SK-N-SH (cell line): ENCODE data around the gene RAB25. TPM values are rescaled to one million over a fixed set of nuclear protein-coding genes. Genes with fewer than 3 reads are reported as not detected.

Experiments used
- CHD2 ChIP-seq: fragments of 150-350 bp; IDR thresholded peaks from 2 replicates; pipeline ENCODE4 v1.6.1; 2018; ENCODE audit warnings: low read length; ENCODE audit not compliant: partially characterized antibody
- ELF1 ChIP-seq: IDR thresholded peaks from 2 replicates; pipeline ENCODE4 v1.4.0; 2012
- EP300 ChIP-seq, 2 experiments: IDR thresholded peaks; 2 replicates each; pipeline versions ENCODE4 v1.4.0 to v1.6.1; 2012; ENCODE audit warnings: borderline replicate concordance in 1 of 2, low read depth in 1 of 2, low read length in 1 of 2
- FOSL2 ChIP-seq: IDR thresholded peaks from 2 replicates; pipeline ENCODE4 v1.4.0; 2012; ENCODE audit warnings: low read depth, mild to moderate bottlenecking, moderate library complexity, borderline replicate concordance
- JUND ChIP-seq: IDR thresholded peaks from 2 replicates; pipeline ENCODE4 v1.4.0; 2012
- MXI1 ChIP-seq: IDR thresholded peaks from 2 replicates; pipeline ENCODE4 v1.6.1; 2012; ENCODE audit warnings: mild to moderate bottlenecking, low read depth, low read length, improper control_type of control experiment
- NFIC ChIP-seq: IDR thresholded peaks from 2 replicates; pipeline ENCODE4 v1.4.0; 2012; ENCODE audit warnings: borderline replicate concordance
- RAD21 ChIP-seq: IDR thresholded peaks from 2 replicates; pipeline ENCODE4 v1.6.1; 2012; ENCODE audit warnings: mild to moderate bottlenecking, low read length
- RCOR1 ChIP-seq: fragments of 150-350 bp; IDR thresholded peaks from 2 replicates; pipeline ENCODE4 v1.6.1; 2017; ENCODE audit warnings: antibody characterized with exemption, low read length
- RXRA ChIP-seq: IDR thresholded peaks from 2 replicates; pipeline ENCODE4 v1.4.0; 2012; ENCODE audit warnings: low read depth, mild to moderate bottlenecking, borderline replicate concordance
- TCF12 ChIP-seq: IDR thresholded peaks from 2 replicates; pipeline ENCODE4 v1.4.0; 2012
- TEAD4 ChIP-seq: IDR thresholded peaks from 2 replicates; pipeline ENCODE4 v1.4.0; 2012; ENCODE audit warnings: mild to moderate bottlenecking, borderline replicate concordance; ENCODE audit not compliant: insufficient read depth
- YY1 ChIP-seq: IDR thresholded peaks from 2 replicates; pipeline ENCODE4 v1.4.0; 2012; ENCODE audit warnings: low read depth, mild to moderate bottlenecking
- polyA plus RNA-seq, 3 experiments: library from polyadenylated mRNA; depleted of rRNA; stranded (reverse); fragments of >200 nt; gene quantifications; 2 replicates each; pipeline ENCODE4 v1.2.3, GENCODE V29; 2012
- TF ChIP-seq, protein P1 (sequence below): IDR thresholded peaks from 2 replicates; pipeline ENCODE4 v1.4.0; 2012; ENCODE audit warnings: low read depth, borderline replicate concordance
- TF ChIP-seq, protein P2 (sequence below): IDR thresholded peaks from 2 replicates; pipeline ENCODE4 v1.6.1; 2012; ENCODE audit warnings: mild to moderate bottlenecking, low read depth, low read length, moderate library complexity
- TF ChIP-seq, protein P3 (sequence below): fragments of 150-350 bp; IDR thresholded peaks from 2 replicates; pipeline ENCODE4 v1.6.1; 2016; ENCODE audit warnings: mild to moderate bottlenecking, low read depth, low read length
- TF ChIP-seq, protein P4 (sequence below): IDR thresholded peaks from 2 replicates; pipeline ENCODE4; 2012

RAB25 gene
- polyA plus RNA-seq, 1 of the 3 experiments (the other 2 are of a cell fraction) = not detected

DNA sequence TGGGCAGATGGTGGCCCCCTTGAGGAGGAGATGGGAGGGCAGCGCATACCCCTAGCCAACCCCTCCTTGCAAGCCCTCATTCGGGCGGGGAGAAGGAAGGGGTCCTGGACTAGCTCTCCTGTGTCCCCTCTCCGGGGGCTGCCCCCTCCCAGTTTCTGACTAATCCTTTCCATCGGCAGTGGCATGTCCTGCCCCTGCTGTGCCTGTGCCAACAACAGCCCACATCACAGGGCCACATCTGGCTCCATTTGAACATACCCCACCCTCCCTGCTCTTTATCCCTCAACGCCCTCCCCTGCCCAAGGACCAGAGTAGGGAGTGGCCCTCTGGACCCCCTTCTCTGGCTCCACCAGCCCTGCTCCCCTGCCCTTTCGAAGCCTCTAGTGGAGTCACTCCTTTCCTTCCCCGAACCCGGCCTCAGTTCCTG is 42.6 kb downstream of the RAB25 start (continued):
- TF ChIP-seq, protein P1, sequence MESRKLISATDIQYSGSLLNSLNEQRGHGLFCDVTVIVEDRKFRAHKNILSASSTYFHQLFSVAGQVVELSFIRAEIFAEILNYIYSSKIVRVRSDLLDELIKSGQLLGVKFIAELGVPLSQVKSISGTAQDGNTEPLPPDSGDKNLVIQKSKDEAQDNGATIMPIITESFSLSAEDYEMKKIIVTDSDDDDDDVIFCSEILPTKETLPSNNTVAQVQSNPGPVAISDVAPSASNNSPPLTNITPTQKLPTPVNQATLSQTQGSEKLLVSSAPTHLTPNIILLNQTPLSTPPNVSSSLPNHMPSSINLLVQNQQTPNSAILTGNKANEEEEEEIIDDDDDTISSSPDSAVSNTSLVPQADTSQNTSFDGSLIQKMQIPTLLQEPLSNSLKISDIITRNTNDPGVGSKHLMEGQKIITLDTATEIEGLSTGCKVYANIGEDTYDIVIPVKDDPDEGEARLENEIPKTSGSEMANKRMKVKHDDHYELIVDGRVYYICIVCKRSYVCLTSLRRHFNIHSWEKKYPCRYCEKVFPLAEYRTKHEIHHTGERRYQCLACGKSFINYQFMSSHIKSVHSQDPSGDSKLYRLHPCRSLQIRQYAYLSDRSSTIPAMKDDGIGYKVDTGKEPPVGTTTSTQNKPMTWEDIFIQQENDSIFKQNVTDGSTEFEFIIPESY = no peak
- TF ChIP-seq FOSL2 = peak; percentile 64; the same call in 1 of the 2 replicates
- no peak for TF ChIP-seq RAD21
- no peak for TF ChIP-seq MXI1
- no peak for TF ChIP-seq CHD2
- TF ChIP-seq, protein P2, sequence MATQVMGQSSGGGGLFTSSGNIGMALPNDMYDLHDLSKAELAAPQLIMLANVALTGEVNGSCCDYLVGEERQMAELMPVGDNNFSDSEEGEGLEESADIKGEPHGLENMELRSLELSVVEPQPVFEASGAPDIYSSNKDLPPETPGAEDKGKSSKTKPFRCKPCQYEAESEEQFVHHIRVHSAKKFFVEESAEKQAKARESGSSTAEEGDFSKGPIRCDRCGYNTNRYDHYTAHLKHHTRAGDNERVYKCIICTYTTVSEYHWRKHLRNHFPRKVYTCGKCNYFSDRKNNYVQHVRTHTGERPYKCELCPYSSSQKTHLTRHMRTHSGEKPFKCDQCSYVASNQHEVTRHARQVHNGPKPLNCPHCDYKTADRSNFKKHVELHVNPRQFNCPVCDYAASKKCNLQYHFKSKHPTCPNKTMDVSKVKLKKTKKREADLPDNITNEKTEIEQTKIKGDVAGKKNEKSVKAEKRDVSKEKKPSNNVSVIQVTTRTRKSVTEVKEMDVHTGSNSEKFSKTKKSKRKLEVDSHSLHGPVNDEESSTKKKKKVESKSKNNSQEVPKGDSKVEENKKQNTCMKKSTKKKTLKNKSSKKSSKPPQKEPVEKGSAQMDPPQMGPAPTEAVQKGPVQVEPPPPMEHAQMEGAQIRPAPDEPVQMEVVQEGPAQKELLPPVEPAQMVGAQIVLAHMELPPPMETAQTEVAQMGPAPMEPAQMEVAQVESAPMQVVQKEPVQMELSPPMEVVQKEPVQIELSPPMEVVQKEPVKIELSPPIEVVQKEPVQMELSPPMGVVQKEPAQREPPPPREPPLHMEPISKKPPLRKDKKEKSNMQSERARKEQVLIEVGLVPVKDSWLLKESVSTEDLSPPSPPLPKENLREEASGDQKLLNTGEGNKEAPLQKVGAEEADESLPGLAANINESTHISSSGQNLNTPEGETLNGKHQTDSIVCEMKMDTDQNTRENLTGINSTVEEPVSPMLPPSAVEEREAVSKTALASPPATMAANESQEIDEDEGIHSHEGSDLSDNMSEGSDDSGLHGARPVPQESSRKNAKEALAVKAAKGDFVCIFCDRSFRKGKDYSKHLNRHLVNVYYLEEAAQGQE = no peak
- no peak for TF ChIP-seq RXRA
- TF ChIP-seq, protein P3, sequence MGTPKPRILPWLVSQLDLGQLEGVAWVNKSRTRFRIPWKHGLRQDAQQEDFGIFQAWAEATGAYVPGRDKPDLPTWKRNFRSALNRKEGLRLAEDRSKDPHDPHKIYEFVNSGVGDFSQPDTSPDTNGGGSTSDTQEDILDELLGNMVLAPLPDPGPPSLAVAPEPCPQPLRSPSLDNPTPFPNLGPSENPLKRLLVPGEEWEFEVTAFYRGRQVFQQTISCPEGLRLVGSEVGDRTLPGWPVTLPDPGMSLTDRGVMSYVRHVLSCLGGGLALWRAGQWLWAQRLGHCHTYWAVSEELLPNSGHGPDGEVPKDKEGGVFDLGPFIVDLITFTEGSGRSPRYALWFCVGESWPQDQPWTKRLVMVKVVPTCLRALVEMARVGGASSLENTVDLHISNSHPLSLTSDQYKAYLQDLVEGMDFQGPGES = no peak
- peak; percentile 54 for TF ChIP-seq JUND
- peak; percentile 84 for TF ChIP-seq NFIC
- TF ChIP-seq, protein P4, sequence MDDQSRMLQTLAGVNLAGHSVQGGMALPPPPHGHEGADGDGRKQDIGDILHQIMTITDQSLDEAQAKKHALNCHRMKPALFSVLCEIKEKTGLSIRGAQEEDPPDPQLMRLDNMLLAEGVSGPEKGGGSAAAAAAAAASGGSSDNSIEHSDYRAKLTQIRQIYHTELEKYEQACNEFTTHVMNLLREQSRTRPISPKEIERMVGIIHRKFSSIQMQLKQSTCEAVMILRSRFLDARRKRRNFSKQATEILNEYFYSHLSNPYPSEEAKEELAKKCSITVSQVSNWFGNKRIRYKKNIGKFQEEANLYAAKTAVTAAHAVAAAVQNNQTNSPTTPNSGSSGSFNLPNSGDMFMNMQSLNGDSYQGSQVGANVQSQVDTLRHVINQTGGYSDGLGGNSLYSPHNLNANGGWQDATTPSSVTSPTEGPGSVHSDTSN = peak; percentile 34; the same call in 1 of the 2 replicates
- TF ChIP-seq EP300 (IDR thresholded peaks at IDR 0.05; ENCODE audit: borderline replicate concordance in 1 of 2, low read depth in 1 of 2, low read length in 1 of 2) = 0 out of 4 replicates have a peak, but pooled peaks of 1 of the 2 experiments have one; percentile 12
- 0 out of 2 replicates have a peak, but pooled peaks have one; percentile 5 for TF ChIP-seq ELF1
- no peak for TF ChIP-seq RCOR1
- TF ChIP-seq YY1 = no peak
- no peak for TF ChIP-seq TEAD4
- TF ChIP-seq TCF12 = peak; percentile 66
